ENCODE results near the gene MMEL1.

Gene MMEL1

DNA sequence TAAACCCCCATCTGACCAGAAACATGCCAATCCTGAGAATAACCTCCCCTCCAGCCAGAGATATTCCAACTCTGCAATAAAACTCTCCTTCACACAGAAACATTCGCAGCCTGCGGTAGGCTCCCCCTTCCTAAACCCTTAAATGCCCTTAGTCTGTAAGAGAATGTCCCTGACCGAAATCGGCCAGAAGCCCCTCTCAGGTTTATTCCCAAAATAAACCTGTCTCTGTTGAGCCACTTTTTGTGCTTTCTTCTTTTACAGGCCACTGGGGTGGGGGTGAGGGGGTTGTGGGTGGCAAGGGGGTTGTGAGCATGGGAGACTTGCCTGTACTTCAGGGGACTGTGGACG lies 41.6 kb downstream of the MMEL1 start:
- H4K8ac ChIP-seq (ENCODE audit: low read length) = no peak overlapping the region
- peaks cover 0 to 20% of the 10 kb centered on the region in 2 experiments for H3K27me3 ChIP-seq (ENCODE audit: control insufficient read depth in 1 of 2, insufficient read depth in 1 of 2, low read length in 2 of 2)
- no peak overlapping the region for H4K91ac ChIP-seq (ENCODE audit: low read length)

DNA sequence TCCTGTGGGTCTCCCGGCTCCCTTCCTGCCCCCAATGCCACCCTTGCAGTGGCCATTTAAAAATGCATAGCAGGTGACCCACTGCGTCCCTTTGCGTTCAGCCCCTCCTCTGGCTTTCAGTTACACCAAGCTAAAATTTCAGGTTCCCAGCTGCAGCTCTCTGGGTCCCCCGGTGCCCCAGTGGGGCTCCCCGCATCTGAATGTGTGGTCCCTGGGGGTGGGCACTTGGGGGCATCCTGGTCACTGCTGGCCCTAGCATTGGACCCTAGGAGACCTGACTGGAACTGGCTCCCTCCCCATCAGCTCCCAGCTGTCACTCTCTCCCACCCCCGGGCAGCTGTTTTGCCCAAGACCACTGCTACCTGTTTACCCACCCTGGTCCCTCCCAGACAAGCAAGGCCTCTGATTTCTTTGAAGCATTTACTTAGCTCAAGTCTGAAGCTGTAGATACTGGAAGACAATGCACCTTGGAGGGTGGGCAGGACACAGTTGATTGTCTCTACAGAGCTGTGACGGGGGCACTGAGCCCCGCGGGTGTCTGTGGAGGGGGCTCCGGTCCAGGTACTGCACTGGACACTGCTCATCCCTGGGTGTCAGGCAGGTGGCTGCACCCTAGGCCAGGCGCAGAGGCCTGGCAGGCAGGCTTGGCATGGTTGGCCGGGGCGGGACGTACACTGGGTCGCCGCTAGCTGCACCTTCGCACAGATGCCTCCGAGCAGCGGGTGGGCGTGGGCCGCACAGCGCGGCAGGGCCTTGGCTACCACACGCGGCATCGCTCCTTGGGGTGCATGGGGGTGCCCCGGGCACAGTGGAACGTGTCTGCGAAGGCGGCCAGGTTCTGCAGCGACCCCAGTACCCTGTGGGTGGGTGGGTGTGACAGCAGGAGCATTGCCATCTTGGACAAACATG lies 42.3 kb downstream of the MMEL1 start:
- Histone ChIP-seq H2AK5ac (ENCODE audit: low read length, severe bottlenecking) (no peak overlapping the region), H2BK12ac (ENCODE audit: low read length in 2 of 2) (no peak overlapping the region), H2BK5ac (ENCODE audit: low read depth, low read length, poor library complexity, severe bottlenecking) (no peak overlapping the region), H2BK15ac (ENCODE audit: low read depth, poor library complexity, severe bottlenecking) (no peak overlapping the region), H3K4me2 (ENCODE audit: low read length, poor library complexity, severe bottlenecking) (no peak overlapping the region), H3K4ac (ENCODE audit: low read depth in 1 of 2, low read length in 2 of 2) (no peak overlapping the region), H4K91ac (ENCODE audit: low read length) (no peak overlapping the region), H3K27me3 (ENCODE audit: control insufficient read depth in 1 of 2, insufficient read depth in 1 of 2, low read length in 2 of 2) (peaks cover 0 to 20% of the 10 kb centered on the region in 2 experiments), H3K4me3 (ENCODE audit: insufficient read depth in 1 of 2, low read depth in 1 of 2, low read length in 2 of 2) (peak overlapping the region in 1 of 2 experiments; percentile 27), H3K23ac (ENCODE audit: low read length in 2 of 2) (no peak overlapping the region), H3K14ac (ENCODE audit: low read length in 2 of 2) (no peak overlapping the region), H4K8ac (ENCODE audit: low read length) (no peak overlapping the region), H2AFZ (ENCODE audit: low read depth, low read length) (no peak overlapping the region), H3K79me1 (replicated peaks; ENCODE audit: low read length, poor library complexity, severe bottlenecking) (peaks cover 16% of the 10 kb centered on the region), H3K9me3 (ENCODE audit: control insufficient read depth, low read length) (no peaks in the 10 kb centered on the region), H3K36me3 (ENCODE audit: control insufficient read depth in 1 of 2, insufficient read depth in 2 of 2, low read depth in 1 of 2, low read length in 2 of 2) (peaks cover 3 to 27% of the 10 kb centered on the region in 2 experiments), H3K9ac (ENCODE audit: low read length) (no peak overlapping the region), H2BK120ac (ENCODE audit: low read depth, low read length) (no peak overlapping the region), H3K27ac (ENCODE audit: low read length, poor library complexity, severe bottlenecking) (no peak overlapping the region), H3K18ac (ENCODE audit: low read depth in 1 of 2, low read length in 2 of 2) (no peak overlapping the region), H3K4me1 (ENCODE audit: control insufficient read depth, insufficient read depth, low read depth, low read length) (peaks cover 17% of the 10 kb centered on the region)
- WGBS = 97% methylated on average over 28 of the region's 31 CpGs
- no peak for DNase-seq

More for the DNA sequence above, 41.6 kb downstream of the MMEL1 start:
- H2BK120ac ChIP-seq (ENCODE audit: low read depth, low read length) = no peak overlapping the region
- no peak overlapping the region for H2BK5ac ChIP-seq (ENCODE audit: low read depth, low read length, poor library complexity, severe bottlenecking)
- H2BK15ac ChIP-seq (ENCODE audit: low read depth, poor library complexity, severe bottlenecking) = no peak overlapping the region
- H2BK12ac ChIP-seq (ENCODE audit: low read length in 2 of 2) = no peak overlapping the region
- no peak overlapping the region for H3K4ac ChIP-seq (ENCODE audit: low read depth in 1 of 2, low read length in 2 of 2)
- H3K18ac ChIP-seq (ENCODE audit: low read depth in 1 of 2, low read length in 2 of 2) = no peak overlapping the region
- no peak overlapping the region for H3K4me2 ChIP-seq (ENCODE audit: low read length, poor library complexity, severe bottlenecking)
- no peak overlapping the region for H3K14ac ChIP-seq (ENCODE audit: low read length in 2 of 2)
- H3K23ac ChIP-seq (ENCODE audit: low read length in 2 of 2) = no peak overlapping the region
- no peak for DNase-seq
- H2AFZ ChIP-seq (ENCODE audit: low read depth, low read length) = no peak overlapping the region
- H3K27ac ChIP-seq (ENCODE audit: low read length, poor library complexity, severe bottlenecking) = no peak overlapping the region
- WGBS = 93% methylated on average over 2 of the region's 5 CpGs
- peaks cover 15% of the 10 kb centered on the region for H3K79me1 ChIP-seq (replicated peaks; ENCODE audit: low read length, poor library complexity, severe bottlenecking)
- H2AK5ac ChIP-seq (ENCODE audit: low read length, severe bottlenecking) = no peak overlapping the region
- no peak overlapping the region for H3K4me3 ChIP-seq (ENCODE audit: insufficient read depth in 1 of 2, low read depth in 1 of 2, low read length in 2 of 2)
- peaks cover 3 to 27% of the 10 kb centered on the region in 2 experiments for H3K36me3 ChIP-seq (ENCODE audit: control insufficient read depth in 1 of 2, insufficient read depth in 2 of 2, low read depth in 1 of 2, low read length in 2 of 2)
- H3K9ac ChIP-seq (ENCODE audit: low read length) = no peak overlapping the region
- H3K4me1 ChIP-seq (ENCODE audit: control insufficient read depth, insufficient read depth, low read depth, low read length) = peaks cover 17% of the 10 kb centered on the region
- H3K9me3 ChIP-seq (ENCODE audit: control insufficient read depth, low read length) = no peaks in the 10 kb centered on the region

DNA sequence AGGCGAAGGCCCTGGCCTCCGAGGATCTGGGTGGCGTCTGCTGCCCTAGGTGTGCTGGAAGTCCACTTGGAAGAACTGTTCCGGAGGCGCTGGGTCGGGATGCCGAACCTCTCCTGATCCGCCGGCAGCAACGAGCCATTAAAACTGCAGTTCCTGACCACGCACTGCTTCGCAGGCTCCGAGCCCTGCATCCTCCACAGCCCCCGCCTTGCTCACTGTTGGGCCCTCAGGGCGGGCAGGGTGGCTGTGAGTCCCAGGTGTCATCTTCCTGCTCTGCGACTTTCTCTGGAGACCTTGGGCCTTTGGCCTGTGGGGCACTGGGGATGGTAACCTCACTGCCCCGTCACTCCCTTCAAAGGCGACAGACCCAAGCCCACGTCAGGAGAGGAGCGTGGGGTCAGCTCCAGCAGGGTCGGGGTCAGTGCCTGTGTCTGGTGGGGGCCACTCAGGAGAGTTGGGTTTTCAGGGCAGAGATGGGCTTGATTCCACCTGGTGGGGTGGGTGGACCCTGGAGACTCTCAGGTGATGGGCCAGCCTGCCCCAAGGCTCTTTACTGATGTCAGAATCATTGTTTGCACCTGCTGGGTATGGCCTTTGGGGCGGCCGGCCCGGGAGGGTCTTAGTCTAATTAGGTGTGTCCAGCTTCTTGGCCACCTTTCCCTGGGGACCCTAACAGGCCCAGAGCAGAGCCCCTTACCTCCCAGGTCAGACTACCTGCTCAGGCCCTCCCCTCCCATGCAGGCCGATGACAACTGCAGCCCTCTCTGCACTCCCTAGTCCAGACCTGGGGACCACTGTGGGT lies 43.2 kb downstream of the MMEL1 start:
- Histone ChIP-seq H3K79me1 (replicated peaks; ENCODE audit: low read length, poor library complexity, severe bottlenecking) (peaks cover 16% of the 10 kb centered on the region), H3K18ac (ENCODE audit: low read depth in 1 of 2, low read length in 2 of 2) (no peak overlapping the region), H3K4me1 (ENCODE audit: control insufficient read depth, insufficient read depth, low read depth, low read length) (peaks cover 24% of the 10 kb centered on the region), H3K14ac (ENCODE audit: low read length in 2 of 2) (no peak overlapping the region), H2AFZ (ENCODE audit: low read depth, low read length) (no peak overlapping the region), H2BK5ac (ENCODE audit: low read depth, low read length, poor library complexity, severe bottlenecking) (no peak overlapping the region), H3K4me2 (ENCODE audit: low read length, poor library complexity, severe bottlenecking) (no peak overlapping the region), H2BK15ac (ENCODE audit: low read depth, poor library complexity, severe bottlenecking) (no peak overlapping the region), H3K27me3 (ENCODE audit: control insufficient read depth in 1 of 2, insufficient read depth in 1 of 2, low read length in 2 of 2) (peaks cover 0 to 15% of the 10 kb centered on the region in 2 experiments), H4K91ac (ENCODE audit: low read length) (no peak overlapping the region), H3K4ac (ENCODE audit: low read depth in 1 of 2, low read length in 2 of 2) (no peak overlapping the region), H2BK12ac (ENCODE audit: low read length in 2 of 2) (no peak overlapping the region), H3K36me3 (ENCODE audit: control insufficient read depth in 1 of 2, insufficient read depth in 2 of 2, low read depth in 1 of 2, low read length in 2 of 2) (peaks cover 3 to 27% of the 10 kb centered on the region in 2 experiments), H3K4me3 (ENCODE audit: insufficient read depth in 1 of 2, low read depth in 1 of 2, low read length in 2 of 2) (no peak overlapping the region), H3K23ac (ENCODE audit: low read length in 2 of 2) (no peak overlapping the region), H3K9ac (ENCODE audit: low read length) (no peak overlapping the region), H2BK120ac (ENCODE audit: low read depth, low read length) (no peak overlapping the region), H4K8ac (ENCODE audit: low read length) (no peak overlapping the region), H2AK5ac (ENCODE audit: low read length, severe bottlenecking) (no peak overlapping the region), H3K27ac (ENCODE audit: low read length, poor library complexity, severe bottlenecking) (no peak overlapping the region), H3K9me3 (ENCODE audit: control insufficient read depth, low read length) (no peaks in the 10 kb centered on the region)
- WGBS = 96% methylated on average over 25 of the region's 25 CpGs
- no peak for DNase-seq
